Endothelial cell of umbilical vein (primary cell): Measurements from ENCODE around the gene MN1. TPM values are rescaled to one million over a fixed set of nuclear protein-coding genes. Genes with fewer than 3 reads are reported as not detected.

Experiments
- BruUV-seq: library from RNA; stranded (reverse); fragments of 400-500 nt; replicated peaks from 2 replicates; lab custom pipeline; 2021; lab: Mats Ljungman, UMichigan
- CTCF ChIA-PET: fragments of 300-600, 350-600 bp; sonication (Branson Sonifier 250); formaldehyde crosslinking; loops from one replicate; lab custom pipeline; 2021; ENCODE audit warnings: antibody characterized with exemption, inconsistent platforms; lab: Charles Lee
- POLR2A ChIA-PET: fragments of 300-600, 350-600 bp; sonication (Branson Sonifier 250); formaldehyde crosslinking; loops from one replicate; lab custom pipeline; 2021; ENCODE audit warnings: antibody characterized with exemption, inconsistent platforms; lab: Charles Lee
- DNase-seq: peaks from one replicate; pipeline ENCODE4 v3.0.0-alpha.2; 2011; ENCODE audit warnings: low read depth, low spot score
- FAIRE-seq: peaks from 2 replicates; lab custom pipeline; 2011; peaks lifted over from hg19 to GRCh38; lab: Jason Lieb, UNC
- H2AFZ ChIP-seq: 2 replicates; pipeline ENCODE4 v1.6.0; 2012; ENCODE audit warnings: low read depth, low read length, control low read depth, inconsistent platforms
- H3K27ac ChIP-seq: 2 replicates; pipeline ENCODE4 v1.5.1; 2011; ENCODE audit warnings: low read depth, mild to moderate bottlenecking, control low read depth, low read length, moderate library complexity; ENCODE audit not compliant: insufficient read depth
- H3K27me3 ChIP-seq, 2 experiments: 2 replicates each; pipeline versions ENCODE4 v1.6.0 to v1.6.1; 2011; ENCODE audit warnings: low read length in 2 of 2, mixed read lengths in 1 of 2; ENCODE audit not compliant: control insufficient read depth in 2 of 2, insufficient read depth in 2 of 2
- H3K36me3 ChIP-seq, 2 experiments: 2 replicates in 1 of 2; 3 replicates in 1 of 2; pipeline ENCODE4 v1.5.1; 2011; ENCODE audit warnings: low read length in 2 of 2, mild to moderate bottlenecking in 1 of 2, moderate library complexity in 1 of 2; ENCODE audit not compliant: control insufficient read depth in 2 of 2, insufficient read depth in 2 of 2; ENCODE audit errors: extremely low read depth in 1 of 2
- H3K4me1 ChIP-seq: 3 replicates; pipeline ENCODE4 v1.5.1; 2011; ENCODE audit warnings: mild to moderate bottlenecking, low read length; ENCODE audit not compliant: control insufficient read depth, insufficient read depth; ENCODE audit errors: extremely low read depth
- H3K4me2 ChIP-seq: 2 replicates; pipeline ENCODE4 v1.6.1; 2011; ENCODE audit warnings: low read length, control low read depth, mixed read lengths; ENCODE audit not compliant: insufficient read depth
- H3K4me3 ChIP-seq, 3 experiments: fragments of 200-600 bp in 1 of 3; sonication (generic), shearing (Covaris generic) in 1 of 3; replicated peaks in 1 of 3; 2 replicates each; pipeline ENCODE4 v1.5.1; 2011 to 2016; ENCODE audit warnings: control low read depth in 3 of 3, low read length in 3 of 3, mild to moderate bottlenecking in 2 of 3, inconsistent platforms in 1 of 3, low read depth in 1 of 3, moderate library complexity in 1 of 3; ENCODE audit not compliant: insufficient read depth in 1 of 3
- H3K79me2 ChIP-seq: 2 replicates; pipeline ENCODE4 v1.6.0; 2012; ENCODE audit warnings: low read length, inconsistent platforms; ENCODE audit not compliant: control insufficient read depth, insufficient read depth
- H3K9ac ChIP-seq: replicated peaks from 2 replicates; pipeline ENCODE3; 2011; ENCODE audit warnings: low read length, control low read depth; ENCODE audit not compliant: insufficient read depth; ENCODE audit errors: extremely low read depth
- H3K9me1 ChIP-seq: replicated peaks from 3 replicates; pipeline ENCODE4 v1.6.0; 2011; ENCODE audit warnings: mild to moderate bottlenecking, low read length; ENCODE audit not compliant: control insufficient read depth, insufficient read depth; ENCODE audit errors: extremely low read depth
- H3K9me3 ChIP-seq: replicated peaks from 2 replicates; pipeline ENCODE4 v1.5.1; 2012; ENCODE audit warnings: low read length, inconsistent platforms; ENCODE audit not compliant: control insufficient read depth, insufficient read depth
- H4K20me1 ChIP-seq: replicated peaks from 2 replicates; pipeline ENCODE3; 2011; ENCODE audit warnings: mild to moderate bottlenecking, low read length; ENCODE audit not compliant: control insufficient read depth, insufficient read depth; ENCODE audit errors: extremely low read depth
- EZH2 ChIP-seq: IDR thresholded peaks from 2 replicates; pipeline ENCODE4 v1.6.1; 2012; ENCODE audit warnings: borderline replicate concordance, low read depth, mild to moderate bottlenecking, moderate library complexity, low read length, inconsistent platforms; ENCODE audit not compliant: severe bottlenecking
- FOS ChIP-seq: IDR thresholded peaks from 2 replicates; pipeline ENCODE4 v1.6.1; 2011; ENCODE audit warnings: mild to moderate bottlenecking, low read length, moderate library complexity, borderline replicate concordance; ENCODE audit not compliant: insufficient read depth
- GATA2 ChIP-seq: IDR thresholded peaks from 2 replicates; pipeline ENCODE4 v1.7.0; 2011; ENCODE audit warnings: low read depth, mild to moderate bottlenecking, moderate library complexity, mixed read lengths, low read length; ENCODE audit not compliant: insufficient read length, insufficient read depth
- JUN ChIP-seq: IDR thresholded peaks from 2 replicates; pipeline ENCODE4 v1.6.1; 2011; ENCODE audit warnings: borderline replicate concordance, low read depth; ENCODE audit not compliant: insufficient read length, insufficient read depth
- MYC ChIP-seq: IDR thresholded peaks from one replicate; pipeline ENCODE4 v1.6.1; 2011; ENCODE audit warnings: mild to moderate bottlenecking, low read depth, low read length
- POLR2A ChIP-seq: IDR thresholded peaks from 2 replicates; pipeline ENCODE4 v1.6.1; 2012; ENCODE audit warnings: low read depth, mild to moderate bottlenecking, control low read depth, low read length
- POLR2AphosphoS5 ChIP-seq: IDR thresholded peaks from 2 replicates; pipeline ENCODE4 v1.6.1; 2012; ENCODE audit warnings: low read depth, mild to moderate bottlenecking, control low read depth, low read length, moderate library complexity; ENCODE audit not compliant: insufficient read depth
- dilution Hi-C: fragments of 300-500 bp; cut with MboI; formaldehyde crosslinking; loops from one replicate; pipeline ENCODE4 v1.15.0; 2019; ENCODE audit warnings: low sequenced_read_pairs; ENCODE audit not compliant: extremely low pct_ligation_motif_present
- intact Hi-C: fragments of 100-400 bp; cut with micrococcal nuclease; formaldehyde crosslinking; loops from one replicate; pipeline ENCODE4 v1.10.0; 2022
- polyA plus RNA-seq, 4 experiments: library from polyadenylated mRNA; depleted of rRNA in 3 of 4; stranded (reverse) in 3 of 4; unstranded in 1 of 4; fragments of >200 nt; gene quantifications; 2 replicates each; pipeline versions ENCODE4 v1.2.1 to v1.2.3, GENCODE V29; 2011 to 2012; ENCODE audit warnings: missing spikeins in 1 of 4
- total RNA-seq: library from RNA; stranded (reverse); gene quantifications from 2 replicates; pipeline ENCODE4 v1.2.3, GENCODE V29; 2021
- TF ChIP-seq, protein P1 (sequence below): IDR thresholded peaks from 2 replicates; pipeline ENCODE4 v1.6.1; 2011; ENCODE audit not compliant: insufficient read depth, insufficient read length
- TF ChIP-seq, protein P2 (sequence below), 2 donors: IDR thresholded peaks; 1 replicate in 1 of 2; 2 replicates in 1 of 2; pipeline ENCODE4 v1.5.1; 2011; ENCODE audit warnings: low read length in 2 of 2, mild to moderate bottlenecking in 2 of 2, moderate library complexity in 2 of 2, control low read depth in 1 of 2, inconsistent platforms in 1 of 2, low read depth in 1 of 2; ENCODE audit not compliant: insufficient read depth in 1 of 2; ENCODE audit errors: extremely low read depth in 1 of 2

The MN1 gene
- total and polyA plus RNA-seq, 2 donors (not counting 3 experiments of a cell fraction or from before 2014, with no cell fraction given): 3.8 to 5.2 TPM

DNA sequence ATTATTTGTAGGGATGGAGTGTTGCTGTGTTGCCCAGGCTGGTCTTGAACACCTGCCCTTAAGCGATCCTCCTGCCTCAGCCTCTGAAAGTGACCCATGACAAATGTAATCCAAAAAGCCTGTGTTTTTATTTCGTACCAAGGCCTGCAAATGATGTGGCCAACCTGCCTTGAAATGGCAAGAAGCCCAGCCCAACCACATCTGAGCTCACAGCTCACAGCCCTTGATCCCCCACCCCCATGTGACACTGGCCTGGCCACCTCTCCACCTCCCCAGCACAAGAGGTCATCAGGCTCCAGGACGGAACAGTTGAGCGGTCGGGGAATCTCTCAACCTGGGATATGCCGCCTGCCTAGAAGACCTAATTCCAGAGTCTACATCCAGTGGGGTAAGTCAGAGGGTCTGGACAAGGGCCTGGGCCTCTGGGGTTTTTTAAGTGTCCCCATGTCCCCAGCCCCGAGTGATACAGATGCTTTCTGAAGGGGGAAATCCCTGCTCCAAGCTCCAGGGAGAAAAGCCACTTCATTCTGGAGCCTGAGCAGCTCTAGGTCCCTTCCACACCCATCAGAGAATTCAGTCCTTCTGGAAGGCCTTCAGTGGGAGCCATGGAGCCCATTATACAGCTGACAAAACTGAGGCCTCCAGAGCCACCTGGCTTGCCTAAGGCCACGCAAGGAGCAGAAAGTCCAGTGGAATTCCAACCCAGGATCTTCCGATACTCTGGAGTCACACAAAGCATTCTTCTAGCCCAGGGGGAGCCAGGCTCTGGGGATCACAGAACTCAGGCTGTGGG lies 70.7 kb downstream of the MN1 start:
- H2AFZ ChIP-seq: no peak overlapping the region
- no peaks in the 10 kb centered on the region for H4K20me1 ChIP-seq
- no peak overlapping the region for H3K4me2 ChIP-seq
- TF ChIP-seq GATA2 (no peak), MYC (no peak), POLR2AphosphoS5 (no peak), POLR2A (no peak), FOS (no peak), EZH2 (no peak), JUN (no peak)
- TF ChIP-seq, protein P1, sequence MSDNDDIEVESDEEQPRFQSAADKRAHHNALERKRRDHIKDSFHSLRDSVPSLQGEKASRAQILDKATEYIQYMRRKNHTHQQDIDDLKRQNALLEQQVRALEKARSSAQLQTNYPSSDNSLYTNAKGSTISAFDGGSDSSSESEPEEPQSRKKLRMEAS: no peak
- TF ChIP-seq, protein P2, sequence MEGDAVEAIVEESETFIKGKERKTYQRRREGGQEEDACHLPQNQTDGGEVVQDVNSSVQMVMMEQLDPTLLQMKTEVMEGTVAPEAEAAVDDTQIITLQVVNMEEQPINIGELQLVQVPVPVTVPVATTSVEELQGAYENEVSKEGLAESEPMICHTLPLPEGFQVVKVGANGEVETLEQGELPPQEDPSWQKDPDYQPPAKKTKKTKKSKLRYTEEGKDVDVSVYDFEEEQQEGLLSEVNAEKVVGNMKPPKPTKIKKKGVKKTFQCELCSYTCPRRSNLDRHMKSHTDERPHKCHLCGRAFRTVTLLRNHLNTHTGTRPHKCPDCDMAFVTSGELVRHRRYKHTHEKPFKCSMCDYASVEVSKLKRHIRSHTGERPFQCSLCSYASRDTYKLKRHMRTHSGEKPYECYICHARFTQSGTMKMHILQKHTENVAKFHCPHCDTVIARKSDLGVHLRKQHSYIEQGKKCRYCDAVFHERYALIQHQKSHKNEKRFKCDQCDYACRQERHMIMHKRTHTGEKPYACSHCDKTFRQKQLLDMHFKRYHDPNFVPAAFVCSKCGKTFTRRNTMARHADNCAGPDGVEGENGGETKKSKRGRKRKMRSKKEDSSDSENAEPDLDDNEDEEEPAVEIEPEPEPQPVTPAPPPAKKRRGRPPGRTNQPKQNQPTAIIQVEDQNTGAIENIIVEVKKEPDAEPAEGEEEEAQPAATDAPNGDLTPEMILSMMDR (IDR thresholded peaks at IDR 0.05; ENCODE audit: extremely low read depth in 1 of 2, insufficient read depth in 1 of 2, low read depth in 1 of 2, low read length in 2 of 2): no peak
- H3K9me1 ChIP-seq: no peaks in the 10 kb centered on the region
- no peaks in the 10 kb centered on the region for H3K9me3 ChIP-seq
- H3K27ac ChIP-seq: no peak overlapping the region
- ChIA-PET POLR2A (no interaction called here), CTCF (no interaction called here)
- peaks cover 0 to 4% of the 10 kb centered on the region in 2 experiments for H3K27me3 ChIP-seq
- no peak for DNase-seq
- H3K4me1 ChIP-seq: peaks cover 16% of the 10 kb centered on the region
- no TSS peak for BruUV-seq
- H3K9ac ChIP-seq: no peak overlapping the region
- dilution Hi-C loops (no loop called here), intact Hi-C loops (no loop called here)
- no peak for FAIRE-seq
- H3K79me2 ChIP-seq: no peaks in the 10 kb centered on the region
- H3K4me3 ChIP-seq: no peak overlapping the region
- H3K36me3 ChIP-seq: no peaks in the 10 kb centered on the region
